Measurements from ENCODE around the gene GALNT14.
"Not testable (repeated sequence)": the region's sequence is repeated elsewhere in the genome, so short reads cannot be mapped to it uniquely, and the experiment has no call there.

The GALNT14 gene, protein sequence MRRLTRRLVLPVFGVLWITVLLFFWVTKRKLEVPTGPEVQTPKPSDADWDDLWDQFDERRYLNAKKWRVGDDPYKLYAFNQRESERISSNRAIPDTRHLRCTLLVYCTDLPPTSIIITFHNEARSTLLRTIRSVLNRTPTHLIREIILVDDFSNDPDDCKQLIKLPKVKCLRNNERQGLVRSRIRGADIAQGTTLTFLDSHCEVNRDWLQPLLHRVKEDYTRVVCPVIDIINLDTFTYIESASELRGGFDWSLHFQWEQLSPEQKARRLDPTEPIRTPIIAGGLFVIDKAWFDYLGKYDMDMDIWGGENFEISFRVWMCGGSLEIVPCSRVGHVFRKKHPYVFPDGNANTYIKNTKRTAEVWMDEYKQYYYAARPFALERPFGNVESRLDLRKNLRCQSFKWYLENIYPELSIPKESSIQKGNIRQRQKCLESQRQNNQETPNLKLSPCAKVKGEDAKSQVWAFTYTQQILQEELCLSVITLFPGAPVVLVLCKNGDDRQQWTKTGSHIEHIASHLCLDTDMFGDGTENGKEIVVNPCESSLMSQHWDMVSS

DNA sequence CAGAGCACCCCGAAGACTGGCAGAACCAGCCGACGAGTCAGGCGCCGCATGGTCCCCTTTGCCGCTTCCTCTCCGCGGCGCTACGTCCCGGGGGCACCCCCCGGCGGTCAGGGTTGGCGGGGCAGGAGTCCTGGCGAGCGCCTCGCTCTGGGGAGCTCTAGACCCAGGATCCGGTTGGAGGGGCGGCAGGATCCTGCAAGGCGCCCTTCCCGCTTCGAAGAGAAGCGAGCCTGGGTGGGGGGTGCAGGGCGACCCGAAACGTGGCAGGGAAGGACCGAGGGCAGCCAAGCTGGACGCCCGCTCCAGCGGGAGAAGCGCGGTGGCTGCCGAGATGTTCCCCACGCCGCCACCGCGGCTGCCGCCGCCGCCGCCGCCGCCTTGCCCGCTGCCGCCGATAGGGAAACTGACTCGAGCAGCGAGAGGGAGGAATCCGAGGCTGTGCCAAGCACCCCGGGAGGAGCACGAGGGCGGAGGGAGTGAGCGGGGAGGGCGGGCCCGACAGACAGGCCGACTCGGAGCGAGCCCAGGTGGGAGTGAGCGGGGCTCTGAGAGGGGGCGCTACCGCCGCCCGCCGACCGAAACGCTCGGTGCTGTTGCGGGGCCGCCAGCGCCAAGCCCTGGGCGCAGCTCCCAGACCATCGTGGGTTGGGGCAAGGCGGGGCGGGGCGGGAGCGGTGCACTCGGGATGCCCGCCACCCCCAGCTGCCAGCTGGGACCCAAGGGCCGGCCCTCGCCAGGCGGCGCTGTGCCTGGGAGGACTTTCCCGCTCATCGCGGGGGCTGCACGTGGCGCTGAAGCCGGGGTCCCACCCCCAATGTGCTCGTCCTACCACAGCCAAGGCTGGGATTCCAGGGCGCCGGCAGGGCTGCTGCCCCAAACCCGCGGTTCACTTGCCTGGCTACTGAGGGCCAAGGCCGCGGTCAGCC is at the start of gene GALNT14:
TSS of gene GALNT14 (minus strand) at position 404 of the 926 bp plus-strand sequence. CDS start at position 50, 354 bp downstream.
- DNase-seq: peak; percentile 19 to 50

DNA sequence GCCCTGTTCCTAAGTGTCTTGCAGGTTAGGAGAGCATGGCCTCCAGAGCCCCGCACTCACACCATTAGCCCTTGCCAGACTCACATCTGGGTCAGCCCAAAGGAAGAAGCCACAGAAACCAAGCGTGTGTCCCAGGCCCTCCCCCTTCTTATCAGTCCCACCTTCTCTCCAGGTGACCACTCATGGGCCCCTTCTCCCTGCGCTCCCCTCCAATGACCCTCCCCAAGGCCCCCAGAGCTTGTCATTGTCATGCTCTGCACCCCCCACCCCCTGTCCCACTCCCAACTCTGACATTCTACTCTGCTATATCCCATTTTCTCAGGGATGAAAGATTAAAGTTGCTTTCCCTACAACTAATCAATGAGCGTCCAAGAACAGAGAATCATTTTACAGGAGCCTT is 48.9 kb upstream of the GALNT14 start:
- DNase-seq: no peak

DNA sequence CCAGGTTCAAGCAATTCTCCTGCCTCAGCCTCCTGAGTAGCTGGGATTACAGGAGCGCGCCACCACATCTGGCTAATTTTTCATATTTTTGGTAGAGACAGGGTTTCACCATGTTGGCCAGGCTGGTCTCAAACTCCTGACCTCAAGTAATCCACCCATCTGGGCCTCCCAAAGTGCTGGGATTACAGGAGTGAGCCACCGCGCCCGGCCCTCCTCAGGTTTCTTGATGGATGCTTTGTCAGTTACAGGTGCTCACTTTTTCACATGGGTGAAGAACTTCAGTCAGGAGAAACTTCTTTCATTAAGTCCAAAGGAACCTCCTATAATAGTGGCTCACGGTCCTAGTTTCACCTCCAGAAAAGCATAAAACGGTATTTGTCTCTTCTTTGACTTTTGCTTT is 45.7 kb upstream of the GALNT14 start:
- not testable (repeated sequence) for DNase-seq

DNA sequence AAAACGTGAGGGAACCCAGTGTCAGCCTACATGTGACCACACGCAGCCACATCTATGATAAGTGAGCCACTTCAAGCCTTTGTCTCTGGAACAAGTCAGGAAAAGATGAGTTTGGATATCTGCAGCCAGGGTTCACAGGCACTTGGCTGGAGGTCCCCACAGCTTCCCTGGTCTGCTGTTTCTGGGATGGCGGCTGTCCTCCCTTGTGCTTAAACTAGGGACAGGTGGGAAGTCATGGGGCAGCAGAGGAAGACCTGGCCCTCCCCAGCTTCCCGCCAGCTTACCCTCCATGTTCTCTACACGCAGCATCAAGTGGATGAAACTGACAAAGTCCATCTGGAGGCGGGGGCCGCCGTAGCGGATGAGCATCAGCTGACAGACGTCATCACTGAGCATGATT is 38.5 kb upstream of the GALNT14 start:
- no peak for DNase-seq

DNA sequence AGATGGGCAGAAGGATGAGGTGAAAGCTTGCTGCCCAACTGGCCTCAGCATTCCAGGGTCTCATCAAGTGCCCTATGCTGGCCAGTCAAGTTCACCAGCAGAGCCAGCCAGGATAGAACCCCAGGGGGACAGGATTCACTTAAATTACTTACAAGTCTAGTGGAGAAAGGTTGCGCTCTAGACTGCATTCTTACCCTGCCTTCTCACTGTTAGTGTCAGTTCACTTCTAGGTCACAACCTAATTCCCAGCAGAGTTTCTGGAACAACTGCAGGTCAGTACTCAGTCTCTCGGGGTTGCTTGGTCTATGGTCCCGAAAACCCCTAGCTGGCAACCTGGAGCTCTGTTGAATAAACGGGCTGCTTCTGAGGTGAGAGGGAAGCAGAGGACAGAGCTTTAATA is 32.9 kb upstream of the GALNT14 start:
- DNase-seq: no peak

DNA sequence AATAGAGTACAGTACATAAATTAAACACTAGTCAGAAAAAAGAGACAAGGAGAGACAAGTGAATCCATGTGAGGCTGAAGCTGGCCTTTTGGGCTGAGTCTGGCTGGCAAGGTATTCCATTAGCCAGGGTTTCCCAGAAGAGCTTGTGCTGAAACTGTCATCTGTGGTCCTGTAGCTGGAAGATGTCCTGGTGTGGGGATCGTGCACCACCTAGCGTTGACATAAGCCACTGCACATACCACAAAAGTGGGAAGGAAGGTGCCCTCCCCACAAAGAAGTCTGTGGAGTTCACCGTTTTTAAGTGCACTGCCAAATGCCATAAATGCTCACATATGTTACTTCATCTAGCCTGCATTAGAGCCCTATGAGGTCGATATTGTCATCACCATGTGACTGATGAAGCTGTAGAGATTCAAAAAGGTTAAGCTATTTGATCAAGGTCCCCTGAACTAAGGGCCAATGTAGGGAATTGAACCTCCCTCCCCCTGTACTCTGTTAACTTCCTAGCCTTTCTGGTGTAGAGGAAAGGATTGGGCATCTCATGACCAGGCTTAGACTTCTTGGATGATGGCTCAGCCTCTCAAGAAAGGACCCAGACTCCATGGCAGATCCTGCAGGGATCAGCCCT is 31.9 kb upstream of the GALNT14 start:
- DNase-seq: peak; percentile 32 to 33

DNA sequence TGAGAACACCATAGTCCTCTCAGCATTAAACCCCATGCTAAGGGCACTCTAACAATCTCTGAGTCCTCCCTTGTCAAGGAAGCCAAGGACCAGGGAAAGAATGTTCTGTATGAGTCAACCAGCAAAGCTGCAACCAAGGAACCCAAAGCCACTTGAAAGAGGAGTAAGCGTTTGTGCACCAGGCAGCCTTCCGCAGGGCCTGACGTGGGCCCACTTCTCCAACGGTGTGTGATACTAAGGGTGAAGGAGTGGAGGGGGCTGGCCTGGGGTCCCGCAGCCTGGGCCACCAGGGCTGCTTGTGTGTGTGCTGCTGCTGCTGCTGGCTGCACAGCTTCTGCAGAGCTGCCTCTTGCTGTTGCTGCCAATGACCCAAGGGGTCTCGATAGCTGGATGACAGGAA is 30.1 kb upstream of the GALNT14 start:
- no peak for DNase-seq

DNA sequence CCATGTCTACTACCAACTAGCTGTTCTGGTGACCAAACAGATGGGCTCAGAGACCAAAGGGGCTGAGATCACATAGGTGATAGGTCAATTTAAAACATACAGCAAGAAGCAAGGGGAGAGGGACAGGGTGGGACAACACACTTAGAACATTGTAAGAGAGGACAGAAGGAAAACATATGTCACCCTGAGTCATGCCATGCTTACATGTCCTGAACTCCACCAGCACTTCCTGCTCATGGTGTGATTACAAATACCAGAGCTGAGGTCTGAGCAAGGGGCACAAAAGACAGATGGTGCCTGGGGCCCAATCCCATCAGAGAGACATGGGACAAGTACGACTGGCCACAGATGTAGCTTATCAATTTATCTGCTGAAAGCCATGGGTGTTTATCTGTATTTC is 28.7 kb upstream of the GALNT14 start:
- DNase-seq: no peak

DNA sequence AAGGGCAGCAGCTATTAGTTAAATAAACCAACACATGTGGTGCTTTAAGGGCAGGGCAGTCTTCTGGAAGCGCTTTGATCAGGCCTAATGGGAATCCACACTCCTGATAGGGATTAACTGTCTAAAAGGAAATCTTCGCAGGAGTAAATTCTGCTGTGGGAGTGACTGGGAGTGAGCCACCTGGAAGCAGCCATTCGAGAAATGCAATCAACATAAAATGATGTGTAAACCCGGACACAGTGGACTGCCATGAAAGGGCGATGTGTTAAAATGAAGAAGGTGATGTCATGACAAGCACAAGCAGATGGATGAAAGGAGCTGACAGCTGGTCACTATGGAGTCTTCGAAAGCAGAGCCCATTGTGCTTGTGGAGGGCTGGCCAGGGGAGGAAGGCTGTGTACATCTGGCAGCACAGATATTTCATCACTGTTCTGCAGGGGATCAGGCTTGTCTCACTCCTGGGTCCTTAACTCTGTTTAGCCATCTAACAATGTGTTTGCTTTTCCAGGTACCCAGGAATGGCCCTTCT is 24.8 kb upstream of the GALNT14 start:
- DNase-seq: no peak

DNA sequence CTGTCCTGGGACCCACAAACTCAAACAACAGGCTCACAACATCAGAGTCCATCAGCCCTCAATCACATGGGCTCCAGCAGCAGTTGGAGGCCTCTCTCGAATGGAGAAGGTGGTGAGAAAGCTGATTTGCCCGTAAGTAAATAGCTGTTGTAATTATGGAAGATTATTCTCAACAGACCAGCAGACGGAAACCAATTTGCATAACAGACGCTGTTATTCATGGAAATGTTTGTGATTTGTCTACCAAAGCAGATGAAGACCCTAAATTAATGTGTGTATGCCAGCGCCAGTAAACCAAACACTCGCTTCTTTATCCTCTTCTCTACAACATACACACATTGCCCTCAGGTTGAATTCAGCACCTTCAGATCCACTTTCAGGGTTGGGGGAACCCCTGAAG is 23.4 kb upstream of the GALNT14 start:
- no peak for DNase-seq

DNA sequence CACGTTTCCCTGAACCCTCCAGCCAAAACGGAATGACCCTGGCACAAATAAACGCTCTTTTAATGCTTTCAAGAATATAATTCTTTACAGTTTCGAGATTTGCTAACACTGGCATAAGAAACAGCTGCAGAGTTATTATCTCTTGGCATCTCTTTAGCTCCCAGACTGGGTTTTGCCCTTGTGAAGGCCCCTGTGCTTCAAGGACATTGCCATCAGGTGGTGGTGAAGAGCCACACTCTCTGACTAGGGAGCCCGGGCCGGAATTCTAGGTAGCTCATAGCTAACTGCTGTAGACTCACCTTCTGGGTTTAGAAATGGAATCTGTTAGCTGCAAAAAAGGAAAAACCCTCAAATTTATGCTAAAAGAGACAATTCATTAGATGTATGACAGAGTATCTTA is 13.3 kb upstream of the GALNT14 start:
- DNase-seq: no peak

DNA sequence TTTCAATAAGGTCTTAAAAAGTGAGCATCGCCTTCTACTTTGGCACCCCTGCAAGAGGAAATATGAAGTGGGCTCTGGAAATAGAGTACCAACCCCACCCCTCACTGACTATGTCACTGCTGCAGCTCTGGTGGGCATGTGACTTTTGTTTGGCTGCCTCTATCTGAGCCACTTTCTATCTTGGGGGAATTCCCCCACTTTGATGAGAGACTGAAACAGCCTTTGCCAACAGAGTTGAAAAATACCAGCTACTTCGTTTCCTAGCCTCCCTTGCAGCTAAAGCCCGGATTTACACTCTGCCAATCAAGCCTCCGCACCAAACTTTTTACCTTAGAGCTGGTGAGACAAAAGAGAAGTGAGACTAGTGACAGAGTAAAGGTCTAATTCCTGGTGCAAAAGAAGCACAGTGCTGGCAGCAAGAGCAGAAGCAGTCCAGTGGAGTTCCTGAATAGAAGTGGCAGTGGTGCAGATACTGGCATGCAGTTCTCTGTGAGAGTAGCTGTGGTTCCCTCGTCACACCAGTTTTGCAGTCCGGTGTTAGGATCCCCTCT is 12.0 kb upstream of the GALNT14 start:
- no peak for DNase-seq

DNA sequence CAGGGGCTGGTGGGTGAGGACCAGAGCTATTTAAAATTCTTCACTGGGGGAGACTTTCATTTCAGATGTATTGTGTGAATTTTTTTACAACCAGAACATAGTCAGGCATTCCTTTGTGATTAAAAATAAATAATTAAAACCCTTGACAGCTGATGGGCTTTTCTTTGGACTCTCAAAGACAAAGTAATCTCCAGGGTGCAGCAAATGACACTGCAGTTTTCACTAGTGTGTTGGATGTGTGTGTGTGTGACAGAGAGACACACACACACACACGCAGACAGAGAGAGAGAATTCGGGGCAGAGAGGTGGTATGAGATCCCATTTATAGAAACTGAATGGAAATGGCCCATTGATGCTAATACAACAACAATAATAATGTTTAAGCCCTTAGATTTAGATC is 10.3 kb upstream of the GALNT14 start:
- DNase-seq: no peak

DNA sequence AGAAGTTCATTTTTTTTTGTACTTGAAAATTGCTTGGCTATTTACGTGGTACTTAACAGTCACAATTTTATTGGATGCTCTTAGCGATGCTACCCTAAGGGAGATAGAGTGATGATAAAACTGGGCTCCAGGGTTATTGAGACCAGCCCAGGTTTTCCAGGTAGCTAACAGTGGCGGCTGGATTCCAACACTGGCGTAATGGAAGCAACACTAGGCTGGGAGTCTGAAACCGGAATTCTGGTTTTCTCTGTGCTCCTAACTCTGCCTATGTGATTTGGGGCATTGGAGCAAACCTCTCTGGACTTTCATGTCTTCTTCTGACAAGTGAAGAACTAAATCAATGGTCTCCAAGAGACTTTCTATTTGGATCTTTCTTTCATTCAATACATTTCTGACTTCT is 9.4 kb upstream of the GALNT14 start:
- DNase-seq: no peak

DNA sequence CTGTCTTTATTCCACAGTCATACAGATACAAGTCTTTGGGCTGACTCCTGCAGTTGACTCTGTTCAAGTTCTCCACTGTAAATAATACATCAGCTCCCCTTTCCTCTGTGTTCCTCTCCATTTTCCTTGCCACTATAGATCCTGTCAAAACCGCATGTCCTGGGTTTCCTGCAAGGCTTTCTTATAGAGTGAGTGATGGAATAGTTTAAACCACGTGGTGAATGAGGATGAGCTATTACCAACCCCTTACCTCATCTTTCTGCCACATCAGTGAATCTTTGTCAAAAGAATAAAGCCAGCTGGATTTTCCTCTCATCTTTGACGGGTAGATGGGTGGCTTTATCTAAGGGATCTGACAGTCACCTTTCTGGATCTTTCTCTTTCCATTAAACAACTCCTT is 3.9 kb upstream of the GALNT14 start:
- DNase-seq: no peak

DNA sequence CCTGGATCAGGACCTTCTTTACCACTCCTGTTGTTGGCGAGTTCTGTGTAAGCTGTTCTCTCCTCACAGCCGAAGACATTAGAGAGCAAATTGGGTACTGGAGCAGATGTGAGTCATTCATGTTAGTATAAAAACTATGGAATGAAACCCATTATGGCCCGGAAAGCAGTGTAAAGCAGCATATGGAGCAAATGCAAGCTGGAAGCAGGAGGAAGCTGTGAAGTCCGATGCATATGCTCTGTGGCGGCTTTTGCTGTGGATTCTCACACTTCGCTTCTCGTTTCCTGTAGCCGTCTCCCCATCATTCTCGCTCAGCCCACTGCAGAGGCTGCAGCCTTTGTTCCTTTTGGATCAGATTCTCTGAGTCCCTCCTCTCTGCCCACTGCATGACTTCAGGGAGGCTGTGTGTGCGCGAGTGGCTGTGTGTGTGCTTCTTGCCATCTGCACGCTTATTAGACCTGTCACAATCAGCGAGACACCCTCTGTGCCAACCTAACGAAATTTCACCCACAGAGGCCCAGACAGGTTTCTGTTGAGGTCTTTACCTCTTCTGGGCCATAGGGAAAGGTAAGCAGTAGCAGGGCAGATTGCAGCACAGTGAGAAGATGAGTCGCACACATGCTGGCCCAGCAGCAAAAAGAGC is 3.3 kb upstream of the GALNT14 start:
- DNase-seq: no peak

DNA sequence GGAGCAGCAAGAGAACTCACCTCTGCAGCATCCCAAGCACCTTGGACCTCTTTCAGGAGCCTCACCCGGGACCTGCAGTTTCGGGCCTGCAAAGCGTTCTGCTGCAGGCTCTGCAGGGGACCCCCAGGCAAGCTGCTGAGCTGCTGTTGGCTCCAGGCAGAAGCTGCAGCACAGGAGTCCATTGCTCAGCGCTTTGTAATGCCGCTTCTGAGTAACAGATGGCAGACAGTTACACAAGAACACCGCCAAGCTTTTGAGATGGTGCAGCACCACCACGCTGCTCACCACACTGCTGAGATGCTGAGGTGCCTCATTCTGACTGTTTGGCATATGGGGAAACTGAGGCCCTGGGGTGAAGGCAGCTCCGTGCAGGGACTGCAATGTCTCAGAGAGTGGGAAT is 1.9 kb upstream of the GALNT14 start:
- DNase-seq: no peak

DNA sequence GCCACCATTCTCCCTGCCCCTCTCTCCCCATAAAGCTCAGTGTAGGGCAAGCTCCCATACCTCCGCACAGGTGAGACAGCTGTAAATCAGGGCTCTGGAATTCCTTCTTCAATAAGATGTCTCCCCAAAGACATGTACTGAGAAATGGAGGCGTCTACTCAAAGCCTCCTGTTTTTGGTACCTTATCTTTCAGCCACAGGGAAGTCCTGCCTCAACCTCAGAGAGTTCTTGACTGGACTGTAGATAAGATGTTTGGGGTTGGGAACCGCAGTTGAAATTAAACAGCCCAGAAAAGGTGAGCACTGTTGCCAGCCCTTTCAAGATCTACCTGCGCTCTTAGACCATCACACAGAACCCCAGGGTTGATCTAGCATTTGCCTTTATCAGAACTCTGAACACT is 1.4 kb upstream of the GALNT14 start:
- no peak for DNase-seq

DNA sequence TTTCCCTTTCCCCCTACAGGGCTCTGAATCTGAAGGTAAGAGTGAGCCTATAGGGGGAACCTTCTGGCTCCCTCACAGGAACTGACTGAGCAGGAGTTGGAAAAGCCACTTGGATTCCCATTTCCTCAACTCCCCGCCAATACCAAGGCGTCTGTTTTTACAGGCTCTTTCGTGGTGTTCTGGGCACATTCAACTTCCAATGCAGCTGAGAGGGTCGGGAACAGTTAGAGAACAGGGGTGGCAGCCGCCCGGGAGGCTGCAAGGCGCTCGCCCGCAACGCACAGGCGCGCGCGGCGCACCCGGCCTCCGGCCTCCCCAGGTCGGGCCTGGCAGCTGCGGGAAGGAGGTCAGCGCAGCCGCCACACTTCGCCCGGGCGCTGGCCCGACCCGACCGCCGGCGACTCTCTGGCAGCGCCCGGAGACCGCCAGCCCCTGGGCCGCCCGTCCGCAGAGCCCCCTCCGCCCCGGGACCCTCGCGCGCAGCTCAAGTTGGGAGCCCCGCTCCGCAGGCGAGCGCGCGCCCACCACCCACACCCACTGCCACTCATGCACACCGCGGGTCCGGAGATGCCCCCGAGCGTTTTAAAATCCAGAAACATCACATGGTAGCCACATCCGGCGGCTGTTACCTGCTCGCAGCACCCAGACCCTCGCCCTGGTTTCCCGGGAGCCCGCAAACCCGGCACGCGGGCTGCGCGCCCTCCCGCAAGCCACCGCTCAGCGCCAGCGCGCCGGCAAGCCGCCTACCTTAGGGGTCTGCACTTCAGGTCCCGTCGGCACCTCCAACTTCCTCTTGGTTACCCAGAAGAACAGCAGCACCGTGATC is 816 bp downstream of the GALNT14 start:
- no peak for DNase-seq

DNA sequence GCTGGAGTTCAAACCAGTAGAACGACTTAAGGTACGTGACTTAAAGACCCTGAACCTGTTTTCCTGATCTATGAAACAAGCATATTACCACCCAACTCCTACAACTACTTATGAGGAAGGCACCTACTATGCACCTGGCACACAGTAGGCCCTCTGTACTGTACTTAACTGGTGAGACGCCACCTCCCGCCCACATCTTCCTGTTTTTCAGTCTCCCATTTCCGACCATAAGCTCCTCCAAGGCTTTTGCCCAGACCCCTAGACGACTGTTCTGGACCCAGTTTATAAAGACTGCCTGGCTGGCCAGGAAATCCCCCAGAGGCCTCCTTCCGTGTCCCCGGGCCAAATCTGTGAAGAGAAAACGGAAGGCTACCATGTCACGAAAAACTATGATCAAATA is 1.5 kb downstream of the GALNT14 start:
- no peak for DNase-seq

DNA sequence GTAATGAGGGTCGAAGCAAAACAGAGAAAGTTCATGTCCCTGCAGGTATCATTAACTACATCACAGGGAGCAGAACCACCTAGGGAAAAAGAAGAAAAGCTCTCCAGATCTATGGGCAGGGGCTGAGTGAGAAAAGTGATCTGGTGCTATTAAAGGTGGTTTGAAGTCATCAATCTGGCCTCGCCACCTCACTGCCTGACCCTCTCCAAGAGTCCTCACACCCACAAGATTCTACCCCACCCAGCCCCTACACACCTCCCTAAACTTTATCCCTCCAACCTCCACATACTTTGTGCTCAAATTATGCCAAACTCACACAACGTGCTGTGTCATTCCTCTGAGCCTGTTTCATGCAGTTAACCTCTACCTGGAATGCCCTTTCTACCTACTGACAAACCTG is 2.2 kb downstream of the GALNT14 start:
- DNase-seq: no peak

All from stimulated activated CD4-positive, alpha-beta T cell treated with anti-CD3 and anti-CD28 coated beads, Interleukin-2, amount 100 ng/mL, for 48 hours (primary cell).